NCI-H187 (cell line): Measurements from ENCODE around the gene S100A8.
"Not testable (repeated sequence)": the region's sequence is repeated elsewhere in the genome, so short reads cannot be mapped to it uniquely, and the experiment has no call there.

ENCODE experiments used
- DNase-seq, 2 experiments: peaks; one replicate each; lab custom pipeline; 2025; lab: John Stamatoyannopoulos, UW

Gene S100A8

DNA sequence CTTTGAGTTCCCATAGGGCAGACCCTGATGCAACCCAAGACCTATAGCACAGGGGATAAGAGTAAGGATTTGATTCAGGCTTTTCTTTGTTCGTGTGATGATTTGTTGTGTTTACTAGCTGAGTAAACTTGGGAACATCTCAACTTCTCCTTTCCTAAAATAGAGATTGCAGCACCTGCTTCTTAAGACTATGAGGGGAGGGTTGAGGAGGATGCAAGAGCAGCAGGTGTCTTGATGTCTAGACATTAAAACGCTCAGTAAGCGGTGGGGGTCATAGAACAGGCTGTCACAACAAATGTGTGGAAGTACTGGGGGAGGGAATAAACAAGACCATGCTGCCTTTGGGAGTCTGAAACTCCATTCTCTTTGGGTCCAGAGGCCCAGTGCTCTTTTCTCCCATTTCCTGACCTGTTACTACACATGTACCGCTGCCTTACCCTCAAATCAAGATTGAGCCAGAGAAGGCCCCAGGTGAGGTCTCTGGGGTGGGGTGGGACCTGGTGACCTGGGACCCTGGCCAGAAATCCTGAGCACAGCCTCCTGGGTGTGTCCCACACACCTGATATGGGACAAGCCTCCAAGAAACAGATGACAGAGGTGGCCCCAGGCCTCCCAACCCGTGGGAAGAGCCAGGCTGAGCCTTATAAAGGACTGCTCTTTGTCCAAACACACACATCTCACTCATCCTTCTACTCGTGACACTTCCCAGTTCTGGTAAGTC lies 25.1 kb upstream of the S100A8 start, which contains the start of gene S100A7A:
S100A7A (plus strand) TSS at position 671 of the 721 bp plus-strand sequence. CDS start 1,563 bp downstream, outside the sequence.
- no peak for DNase-seq

DNA sequence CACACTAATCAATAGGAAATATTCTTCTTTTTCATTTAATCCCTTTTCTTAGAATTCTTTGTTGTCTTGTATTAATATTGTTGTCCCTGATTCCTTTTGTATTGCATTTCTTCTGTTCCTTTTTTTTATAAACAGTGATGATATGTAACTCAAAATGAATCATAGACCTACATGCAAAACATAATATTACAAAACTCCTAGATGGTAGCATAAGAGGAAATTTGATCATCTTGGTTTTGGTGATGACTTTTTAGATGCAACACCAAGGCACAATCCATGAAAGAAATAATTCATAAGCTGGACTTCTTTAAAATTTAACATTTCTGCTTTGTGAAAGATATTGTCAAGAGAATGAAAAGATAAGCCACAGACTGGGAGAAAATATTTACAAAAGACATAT lies 23.1 kb upstream of the S100A8 start:
- DNase-seq: not testable (repeated sequence)

DNA sequence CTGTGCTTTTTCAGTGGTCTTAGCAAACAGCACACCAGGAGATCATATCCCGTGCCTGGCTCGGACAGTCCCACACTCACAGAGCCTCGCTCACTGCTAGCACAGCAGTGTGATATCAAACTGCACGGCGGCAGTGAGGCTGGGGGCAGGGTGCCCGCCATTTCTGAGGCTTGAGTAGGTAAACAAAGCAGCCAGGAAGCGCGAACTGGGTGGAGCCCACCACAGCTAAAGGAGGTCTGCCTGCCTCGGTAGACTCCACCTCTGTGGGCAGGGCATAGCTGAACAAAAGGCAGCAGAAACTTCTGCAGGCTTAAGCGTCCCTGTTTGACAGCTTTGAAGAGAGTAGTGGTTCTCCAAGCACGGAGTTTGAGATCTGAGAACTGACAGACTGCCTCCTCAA lies 16.4 kb upstream of the S100A8 start:
- DNase-seq: not testable (repeated sequence)

DNA sequence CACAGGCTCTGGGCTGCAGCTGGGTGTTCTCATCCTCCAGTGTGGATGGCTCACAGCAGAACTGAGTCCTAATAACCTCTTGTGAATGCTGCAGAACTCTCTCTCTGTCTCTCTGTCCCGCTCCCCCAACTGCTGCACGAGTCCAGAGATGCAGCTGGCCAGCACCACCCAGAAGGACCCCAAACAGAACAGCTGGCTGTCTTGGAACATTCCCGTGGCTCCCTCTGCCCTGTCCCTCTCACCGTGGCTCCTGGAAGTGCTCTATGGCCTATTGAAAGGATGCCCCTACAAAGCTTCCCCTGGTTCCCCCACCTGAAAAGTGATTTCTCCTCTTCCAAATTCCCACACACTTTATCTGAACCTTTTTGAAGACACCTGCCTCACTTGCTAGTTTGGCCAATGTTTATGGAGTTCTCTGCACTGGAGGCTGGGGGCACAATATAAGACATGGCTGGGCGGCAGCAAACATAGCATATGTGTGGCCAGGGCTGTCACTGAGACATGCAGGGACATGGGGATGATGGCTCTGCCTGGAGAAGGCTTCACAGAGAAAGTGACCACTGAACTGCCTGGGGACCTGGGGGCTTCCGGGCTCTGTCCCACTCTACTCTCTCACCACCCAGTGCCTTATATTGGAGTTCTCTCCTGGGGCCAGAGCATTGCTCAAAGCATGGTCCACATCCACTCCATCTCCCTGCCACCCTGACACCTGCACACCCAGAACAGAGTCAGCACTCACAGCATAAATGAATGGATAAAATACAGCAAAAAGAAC lies 15.1 kb upstream of the S100A8 start:
- DNase-seq: not testable (repeated sequence)

DNA sequence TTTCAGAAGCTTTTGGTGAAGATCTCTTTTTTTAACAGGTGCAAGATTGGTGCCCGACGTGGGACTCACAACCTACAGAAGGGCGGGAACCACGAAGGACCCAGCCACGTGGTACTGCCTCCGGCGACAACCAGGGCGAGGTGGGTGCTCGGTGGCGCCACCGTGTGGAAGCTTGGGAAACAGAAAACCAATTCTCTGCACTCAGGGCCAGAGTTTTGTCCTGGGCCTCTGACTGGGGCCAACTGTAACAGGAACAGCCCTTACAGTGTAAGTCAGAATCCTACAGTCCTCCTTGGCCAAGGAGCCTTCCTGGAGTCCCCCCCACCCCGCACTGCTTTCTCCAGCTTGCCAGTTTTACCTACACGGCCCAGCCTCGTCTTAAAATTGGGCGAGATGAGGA lies 13.9 kb upstream of the S100A8 start:
- no peak for DNase-seq

DNA sequence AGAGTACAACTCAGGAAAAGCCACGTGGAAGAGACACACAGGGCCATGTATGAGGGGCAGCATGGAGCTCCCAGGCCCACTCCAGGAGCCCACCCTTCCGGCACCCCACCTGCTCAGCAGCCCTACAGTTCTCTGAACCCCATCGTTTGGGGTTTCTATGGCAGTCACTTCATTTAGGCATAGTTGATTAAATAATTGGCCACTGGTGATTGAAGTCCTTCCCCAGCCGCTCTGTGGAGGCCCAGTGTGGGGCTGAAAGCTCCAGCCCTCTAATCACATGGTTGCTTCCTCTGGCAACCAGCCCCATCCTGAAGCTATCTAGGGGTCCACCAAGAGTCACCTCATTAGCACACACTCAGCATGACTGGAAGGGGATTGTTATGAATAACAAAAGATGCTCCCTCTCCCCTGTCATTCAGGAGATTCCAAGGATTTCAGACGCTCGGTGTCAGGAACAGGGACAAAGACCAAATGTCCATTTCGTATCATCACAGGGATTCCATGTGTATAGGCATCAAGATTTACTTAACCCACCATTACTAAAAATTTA lies 13.3 kb upstream of the S100A8 start:
- no peak for DNase-seq

DNA sequence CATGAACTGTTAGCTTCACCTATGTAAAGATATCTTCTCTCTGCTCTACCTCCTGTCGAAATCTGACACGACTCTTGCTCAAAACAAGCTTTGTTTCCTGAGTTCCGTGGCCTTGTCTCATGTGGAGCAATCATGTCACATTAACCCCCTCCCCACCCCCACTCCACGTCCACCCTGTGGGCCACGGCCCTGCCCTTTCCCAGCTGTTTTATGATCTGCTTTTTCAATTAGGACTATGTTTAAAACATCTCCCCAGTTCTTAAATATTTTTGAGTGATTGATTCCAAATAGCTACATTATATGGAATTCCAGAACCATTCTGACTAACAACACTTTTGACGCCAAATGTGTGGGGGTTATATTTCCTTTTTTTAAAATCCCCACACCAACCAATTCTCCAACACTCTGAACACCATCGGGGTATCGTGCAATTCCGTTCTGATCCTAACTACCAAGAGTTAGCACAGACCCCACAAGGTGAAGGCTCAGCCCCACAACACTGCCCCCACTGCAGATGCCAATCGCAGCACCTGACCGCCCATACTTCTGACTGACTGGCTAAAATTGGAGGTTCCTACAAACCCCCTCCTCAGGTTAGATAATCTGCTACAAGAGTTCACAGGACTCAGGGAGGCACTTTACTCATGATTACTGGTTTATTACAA lies 12.7 kb upstream of the S100A8 start:
- DNase-seq: peak in 1 of 2 experiments; percentile 52

DNA sequence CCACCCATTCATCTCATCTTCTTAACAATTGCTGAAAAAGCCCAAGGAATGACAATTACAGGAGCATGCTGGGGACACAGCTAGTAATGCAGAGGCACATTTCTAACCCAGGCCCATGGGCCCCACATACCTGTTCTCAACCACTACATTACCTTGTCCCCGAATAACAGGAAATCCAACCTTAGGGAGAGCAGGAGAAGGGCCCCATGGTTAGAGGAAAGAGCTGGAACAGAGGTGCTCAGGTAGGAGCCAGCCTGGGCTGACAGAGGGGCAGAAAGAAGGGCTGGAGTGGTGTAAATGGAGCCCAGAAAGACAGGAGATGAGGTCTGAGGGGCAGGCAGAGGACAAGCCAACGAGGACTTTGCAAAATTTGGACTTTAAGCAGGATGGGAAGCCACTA lies 11.4 kb upstream of the S100A8 start:
- no peak for DNase-seq

DNA sequence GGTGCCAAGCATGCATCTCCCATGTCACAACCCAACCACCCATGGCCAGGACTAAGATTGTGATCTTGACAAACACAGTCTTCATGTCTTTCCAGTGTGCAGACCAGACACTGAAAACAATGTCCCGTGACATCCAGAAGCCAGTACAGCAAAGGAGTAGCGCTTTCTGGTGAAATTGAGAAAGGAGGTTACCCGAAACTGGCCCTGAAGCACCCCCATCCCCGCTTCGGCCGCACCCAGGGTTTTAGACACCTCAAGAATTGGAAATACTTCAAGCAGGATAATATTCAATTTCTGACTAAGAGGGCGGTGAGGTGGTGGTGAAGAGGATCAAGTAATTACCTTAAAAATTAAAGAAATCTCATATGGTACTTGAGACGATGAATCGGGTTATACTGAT lies 10.6 kb upstream of the S100A8 start:
- DNase-seq: no peak

DNA sequence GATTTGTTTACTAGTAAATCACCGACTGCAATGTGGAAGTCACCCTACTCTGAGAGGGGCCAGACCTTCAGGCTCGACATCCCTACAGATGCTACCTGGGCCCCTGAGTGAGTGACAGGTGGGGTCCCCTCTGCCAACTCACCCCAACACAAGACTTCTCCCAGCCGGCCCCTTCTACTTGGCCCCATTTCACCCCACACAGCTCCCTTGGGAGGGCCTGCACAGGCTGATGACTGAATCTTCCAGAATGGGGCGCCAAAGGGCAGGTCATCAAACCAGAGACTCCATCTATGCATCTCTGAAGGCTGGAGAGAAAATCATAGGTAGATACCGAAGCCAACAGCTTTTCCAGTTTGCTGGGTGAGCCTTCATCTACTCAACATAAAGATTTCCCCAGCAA lies 9.4 kb upstream of the S100A8 start:
- DNase-seq: no peak

DNA sequence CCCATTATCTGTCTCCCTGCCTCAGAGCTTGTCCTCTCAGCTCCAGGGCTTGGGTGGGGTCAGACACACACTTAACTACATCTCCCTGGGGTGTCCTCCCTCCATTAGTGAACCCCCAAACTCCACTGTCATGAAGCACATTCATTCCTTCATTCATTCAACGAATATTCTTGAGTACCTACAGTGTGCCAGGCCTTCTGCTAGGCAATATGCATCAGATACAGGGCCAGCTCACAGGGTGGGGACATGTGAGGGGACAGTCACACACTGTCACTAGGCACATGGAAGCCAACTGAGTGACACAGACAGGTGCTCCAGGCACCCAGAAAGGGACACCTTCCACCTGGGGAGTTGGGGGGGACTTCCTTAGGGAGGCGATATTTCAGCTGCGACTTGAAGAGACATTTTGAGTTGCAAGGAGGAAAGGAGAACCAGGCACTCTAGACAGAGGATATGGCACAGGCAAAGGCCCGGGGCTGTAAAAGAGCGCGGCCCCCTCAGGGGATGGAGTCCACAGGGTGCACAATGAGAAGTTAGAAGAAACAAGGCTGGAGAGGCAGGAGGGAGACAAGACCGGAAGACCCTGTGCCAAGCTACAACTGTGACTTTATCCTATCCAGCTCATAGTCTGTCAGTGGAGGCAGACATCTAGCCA lies 8.7 kb upstream of the S100A8 start:
- DNase-seq: no peak

DNA sequence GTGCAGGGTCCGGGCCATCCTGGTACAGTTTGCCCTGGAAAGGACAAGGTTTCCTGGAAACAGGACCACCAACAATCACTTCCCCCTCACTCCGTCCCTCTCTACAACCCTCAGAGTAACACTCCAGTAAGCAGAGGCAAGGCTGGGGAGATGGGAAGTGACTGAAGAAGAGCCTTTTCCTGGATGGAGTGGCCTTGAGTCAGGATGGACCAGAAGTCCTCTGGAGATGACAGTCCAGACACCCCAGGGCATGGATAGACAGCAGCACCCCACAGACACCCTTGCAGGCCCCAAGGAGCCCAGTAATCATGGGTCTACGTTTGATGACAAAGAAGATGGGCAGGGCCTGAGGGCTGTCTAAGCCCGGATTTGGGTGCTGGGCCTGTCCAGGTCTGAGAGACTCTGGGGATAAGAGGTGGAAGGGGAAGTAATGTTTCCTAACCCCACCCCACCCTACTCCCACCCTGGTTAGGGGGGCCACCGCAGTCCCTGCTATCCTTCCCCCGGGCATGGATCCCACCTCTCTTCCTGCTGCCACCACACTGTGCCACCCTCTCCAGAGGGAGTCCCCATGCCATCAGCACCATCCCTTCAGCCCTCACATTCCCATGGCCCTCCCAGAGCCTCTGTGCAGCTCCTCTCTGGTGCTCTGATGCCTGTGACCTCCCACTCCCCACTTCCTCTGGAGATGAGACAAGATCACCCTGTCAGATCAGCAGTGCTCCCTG lies 7.2 kb upstream of the S100A8 start:
- DNase-seq: no peak

DNA sequence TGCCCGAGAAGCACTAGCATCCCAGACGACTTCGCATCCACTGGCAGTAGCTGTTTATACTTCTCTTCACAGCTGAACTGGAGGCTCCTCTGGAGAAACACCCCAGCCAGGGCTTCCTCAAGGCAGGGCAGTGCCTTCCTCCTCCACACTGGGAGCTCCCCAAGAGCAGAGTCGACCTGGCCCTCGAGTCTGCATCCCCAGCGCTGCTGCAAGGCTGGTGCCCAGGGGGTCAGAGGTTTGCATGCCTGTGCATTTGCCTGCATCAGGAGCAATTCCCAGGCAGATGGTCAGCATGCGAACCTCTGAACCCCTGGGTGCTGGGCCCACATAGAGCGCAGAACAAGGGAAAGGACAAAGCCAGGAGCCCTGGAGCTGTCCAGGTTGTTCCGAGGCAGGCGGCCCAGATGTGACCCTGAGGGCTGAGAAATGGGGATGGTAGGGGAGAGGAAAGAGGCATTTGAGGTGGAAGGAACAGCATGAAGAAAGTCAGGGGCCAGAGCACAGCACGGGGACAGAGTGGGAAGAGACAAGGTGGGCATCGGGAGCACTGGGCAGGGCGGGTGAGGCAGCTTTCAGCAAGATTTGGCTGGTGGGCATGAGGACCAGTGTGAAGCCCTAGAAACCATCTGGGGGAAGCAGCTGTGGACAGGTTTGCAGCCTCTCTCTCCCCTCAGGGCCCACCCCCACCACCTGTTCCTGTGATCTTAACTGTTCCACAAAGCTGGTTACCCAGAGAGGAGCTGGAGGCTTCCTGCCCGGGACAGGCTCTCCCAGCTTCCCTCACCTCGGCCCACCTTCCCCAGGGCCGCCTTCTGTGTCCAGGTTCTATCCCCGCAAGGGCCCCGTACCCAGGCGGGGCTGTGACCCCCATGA lies 6.4 kb upstream of the S100A8 start:
- no peak for DNase-seq

DNA sequence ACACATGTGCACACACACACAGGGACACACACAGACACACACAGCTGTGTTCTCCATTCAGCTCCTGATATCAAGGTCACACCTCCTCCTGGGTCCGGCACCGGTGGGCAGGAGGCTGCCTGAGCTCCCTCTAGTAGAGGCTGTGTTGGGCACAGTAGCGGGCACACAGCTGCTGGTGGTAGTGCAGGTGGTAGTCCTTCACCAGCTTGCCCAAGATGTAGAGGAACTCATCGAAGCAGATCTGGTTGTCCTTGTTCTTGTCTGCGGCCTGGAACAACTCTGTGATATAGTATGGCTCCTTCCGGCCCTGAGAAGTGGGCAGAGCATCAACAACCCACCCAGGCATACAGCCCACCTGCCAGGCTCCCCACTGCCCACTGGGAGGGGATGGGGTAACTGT lies 5.6 kb upstream of the S100A8 start:
- DNase-seq: no peak

DNA sequence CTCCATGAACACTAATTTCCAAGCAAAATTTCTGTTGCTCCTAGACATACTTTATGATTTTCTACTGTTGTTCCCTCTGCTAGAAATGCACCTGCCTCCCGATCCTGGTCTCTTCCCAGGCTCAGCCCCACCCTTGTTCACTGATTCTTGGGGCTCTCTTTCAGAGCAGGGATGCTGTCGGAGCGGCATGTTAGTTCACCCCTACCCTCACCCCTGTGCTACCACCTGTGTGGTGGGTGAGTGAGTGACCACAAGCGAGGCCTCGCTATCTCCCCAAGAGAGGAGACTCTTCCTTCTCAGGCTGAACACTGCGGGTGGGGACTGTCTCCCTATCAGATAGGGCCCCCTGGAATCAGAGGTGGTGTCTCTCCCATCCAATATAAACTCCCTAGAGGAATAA lies 4.9 kb upstream of the S100A8 start:
- no peak for DNase-seq

DNA sequence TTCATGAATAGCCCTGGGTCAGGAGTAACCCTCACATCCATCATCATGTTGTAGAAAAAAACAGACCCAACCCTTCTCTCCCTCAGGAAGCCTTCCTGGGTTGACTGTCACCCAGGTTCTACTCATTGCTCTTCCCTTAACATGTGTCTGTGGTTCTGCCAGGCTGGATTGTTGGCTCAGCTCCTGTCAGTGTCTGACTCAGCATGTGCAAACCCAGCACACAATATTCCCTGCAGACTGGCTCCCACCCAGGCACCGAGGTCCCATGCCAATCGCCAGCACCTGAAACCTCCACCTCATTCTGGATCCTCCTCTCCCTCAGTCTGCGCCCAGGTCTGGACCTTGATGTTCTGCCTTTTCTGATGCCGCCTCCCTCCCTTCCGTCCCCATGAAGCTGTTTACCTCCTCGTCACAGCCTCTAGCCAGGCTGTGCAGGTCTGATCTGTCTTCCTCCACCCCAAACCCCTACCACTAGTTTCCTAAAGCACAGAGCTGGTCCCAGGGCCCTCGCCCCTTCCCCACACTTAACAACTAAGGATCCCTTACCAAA lies 4.3 kb upstream of the S100A8 start:
- no peak for DNase-seq

DNA sequence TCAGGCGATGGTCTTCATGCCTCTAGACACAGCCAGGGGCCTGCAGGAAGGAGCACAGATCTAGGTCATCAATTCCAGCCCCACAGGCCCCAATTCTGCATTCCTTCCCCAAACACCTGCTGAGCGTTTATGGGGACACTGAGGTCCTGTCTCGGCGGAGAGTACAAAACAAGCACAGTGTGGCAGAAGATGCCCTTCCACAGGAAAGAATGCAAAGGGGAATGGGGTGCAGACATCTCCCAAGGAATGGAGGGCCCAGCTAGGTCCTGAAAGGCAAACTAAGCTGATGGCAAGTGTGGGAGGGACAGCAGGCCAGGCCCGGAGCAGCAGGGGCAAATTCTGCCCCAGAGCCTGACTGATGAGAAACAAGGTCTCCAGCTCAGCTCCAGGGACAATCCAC lies 3.5 kb upstream of the S100A8 start:
- no peak for DNase-seq

DNA sequence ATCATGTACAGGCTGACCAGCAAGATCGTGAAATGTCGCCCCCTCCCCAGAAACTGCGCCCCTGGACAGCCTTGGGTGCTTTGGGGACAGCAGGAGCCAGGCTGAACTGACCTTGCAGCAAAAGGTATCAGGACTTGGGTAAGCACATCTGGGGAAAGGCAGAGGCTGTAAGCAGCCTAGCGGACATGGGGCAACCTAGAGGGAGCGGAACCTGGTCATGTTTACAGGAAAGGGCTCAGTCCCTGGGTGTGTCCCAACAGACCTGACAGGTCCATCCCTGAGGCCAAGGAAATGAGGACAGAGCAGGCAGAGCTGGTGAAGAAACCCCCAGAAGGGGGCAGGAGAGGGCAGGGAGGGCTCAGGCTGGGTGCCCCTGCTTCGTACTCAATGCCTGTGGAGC lies 3.1 kb upstream of the S100A8 start:
- DNase-seq: no peak

DNA sequence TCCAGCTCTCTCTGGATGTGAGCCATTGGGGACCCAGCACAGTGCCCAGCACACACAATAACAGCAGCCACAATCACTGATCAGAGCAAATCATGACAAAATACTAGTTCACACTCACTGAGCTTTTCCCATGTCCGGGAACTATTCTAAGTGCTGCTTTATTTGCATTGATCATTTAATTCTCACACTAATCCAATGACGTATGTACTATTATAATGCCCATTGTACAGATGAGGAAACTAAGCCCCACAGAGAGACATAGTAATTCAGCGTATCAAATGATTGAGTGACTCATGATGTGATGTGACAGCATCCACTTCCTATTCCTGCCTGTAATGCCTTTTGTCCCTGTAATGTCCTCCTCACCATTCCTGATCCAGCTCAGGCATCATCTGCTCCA lies 1.9 kb upstream of the S100A8 start:
- DNase-seq: no peak

DNA sequence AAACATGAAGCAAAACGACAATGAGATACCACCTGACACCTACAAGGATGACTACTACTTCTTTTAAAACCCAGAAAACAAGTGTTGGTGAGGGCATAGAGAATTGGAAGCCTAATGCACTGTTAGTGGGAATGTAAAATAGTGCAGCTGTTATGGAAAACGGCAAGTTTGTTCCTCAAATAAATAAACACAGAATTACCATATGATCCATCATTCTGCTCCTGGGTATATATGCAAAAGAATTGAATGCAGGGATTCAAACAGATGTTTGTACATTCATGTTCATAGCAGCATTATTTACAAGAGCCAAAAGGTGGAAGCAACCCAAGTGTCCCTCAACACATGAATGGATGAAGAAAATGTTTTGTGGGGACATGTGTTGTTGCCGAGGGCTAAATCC lies 1.4 kb upstream of the S100A8 start:
- no peak for DNase-seq
